ENCODE results near the gene EHBP1L1. TPM values are rescaled to one million over a fixed set of nuclear protein-coding genes. Genes with fewer than 3 reads are reported as not detected.

The EHBP1L1 gene
- total RNA-seq, 1 donor from 2014 or later = 81.3 TPM

DNA sequence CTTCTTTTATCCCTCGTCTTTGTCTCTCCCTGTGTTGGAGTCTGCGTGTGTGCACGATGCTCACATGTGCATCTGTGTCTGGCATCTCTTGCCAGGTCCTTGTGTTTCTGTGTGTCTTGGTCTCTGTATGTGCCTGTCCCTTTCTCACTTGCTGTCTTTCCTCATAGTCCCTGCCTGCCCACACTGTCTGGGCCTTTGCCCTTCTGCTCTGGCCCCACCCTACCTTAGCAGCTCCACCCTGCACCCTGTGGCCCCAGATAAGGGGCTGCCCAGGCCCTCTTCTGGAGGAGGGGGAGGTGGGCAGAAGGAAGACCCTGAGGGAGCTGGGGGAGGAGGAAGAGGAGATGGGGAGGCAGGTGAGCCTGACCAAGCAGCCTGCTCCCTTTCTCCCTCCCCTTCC lies 2.8 kb downstream of the EHBP1L1 start:
- TF ChIP-seq, protein P1, sequence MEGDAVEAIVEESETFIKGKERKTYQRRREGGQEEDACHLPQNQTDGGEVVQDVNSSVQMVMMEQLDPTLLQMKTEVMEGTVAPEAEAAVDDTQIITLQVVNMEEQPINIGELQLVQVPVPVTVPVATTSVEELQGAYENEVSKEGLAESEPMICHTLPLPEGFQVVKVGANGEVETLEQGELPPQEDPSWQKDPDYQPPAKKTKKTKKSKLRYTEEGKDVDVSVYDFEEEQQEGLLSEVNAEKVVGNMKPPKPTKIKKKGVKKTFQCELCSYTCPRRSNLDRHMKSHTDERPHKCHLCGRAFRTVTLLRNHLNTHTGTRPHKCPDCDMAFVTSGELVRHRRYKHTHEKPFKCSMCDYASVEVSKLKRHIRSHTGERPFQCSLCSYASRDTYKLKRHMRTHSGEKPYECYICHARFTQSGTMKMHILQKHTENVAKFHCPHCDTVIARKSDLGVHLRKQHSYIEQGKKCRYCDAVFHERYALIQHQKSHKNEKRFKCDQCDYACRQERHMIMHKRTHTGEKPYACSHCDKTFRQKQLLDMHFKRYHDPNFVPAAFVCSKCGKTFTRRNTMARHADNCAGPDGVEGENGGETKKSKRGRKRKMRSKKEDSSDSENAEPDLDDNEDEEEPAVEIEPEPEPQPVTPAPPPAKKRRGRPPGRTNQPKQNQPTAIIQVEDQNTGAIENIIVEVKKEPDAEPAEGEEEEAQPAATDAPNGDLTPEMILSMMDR (IDR thresholded peaks at IDR 0.05) = no peak
- no peak for DNase-seq (ENCODE audit: low spot score)
- Mint-ChIP-seq H3K27me3 (ENCODE audit: low read depth) (no peaks in the 10 kb centered on the region), H3K4me3 (ENCODE audit: unreplicated experiment) (no peak overlapping the region), H3K9me3 (ENCODE audit: low read depth) (no peaks in the 10 kb centered on the region), H3K4me1 (ENCODE audit: low read depth) (peaks cover 38% of the 10 kb centered on the region), H3K36me3 (ENCODE audit: low read depth) (peaks cover 14% of the 10 kb centered on the region), H3K27ac (ENCODE audit: unreplicated experiment) (peak overlapping the region; percentile 11)

DNA sequence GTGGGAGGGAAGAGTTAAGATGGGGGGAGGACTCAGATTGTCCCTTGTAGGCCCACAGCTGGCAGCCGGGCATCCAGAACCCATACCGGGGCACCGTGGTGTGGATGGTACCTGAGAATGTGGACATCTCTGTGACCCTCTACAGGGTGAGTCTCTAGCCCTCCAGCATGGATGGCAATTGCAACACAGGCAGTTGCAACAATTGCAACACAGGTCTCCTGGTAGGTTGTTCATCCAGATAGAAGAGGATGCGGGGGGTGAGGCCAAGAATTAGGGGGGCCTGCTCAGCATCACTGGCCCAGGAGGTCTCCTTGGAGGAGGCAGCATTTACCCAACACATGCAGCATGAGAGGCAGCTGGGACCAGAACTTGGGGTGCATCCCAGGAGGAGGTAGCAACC lies 3.4 kb downstream of the EHBP1L1 start:
- Mint-ChIP-seq H3K4me3 (ENCODE audit: unreplicated experiment) (no peak overlapping the region), H3K36me3 (ENCODE audit: low read depth) (peaks cover 14% of the 10 kb centered on the region), H3K9me3 (ENCODE audit: low read depth) (no peaks in the 10 kb centered on the region), H3K4me1 (ENCODE audit: low read depth) (peaks cover 35% of the 10 kb centered on the region), H3K27me3 (ENCODE audit: low read depth) (no peaks in the 10 kb centered on the region), H3K27ac (ENCODE audit: unreplicated experiment) (no peak overlapping the region)
- DNase-seq (ENCODE audit: low spot score) = no peak
- TF ChIP-seq, protein P1 (IDR thresholded peaks at IDR 0.05) = no peak

DNA sequence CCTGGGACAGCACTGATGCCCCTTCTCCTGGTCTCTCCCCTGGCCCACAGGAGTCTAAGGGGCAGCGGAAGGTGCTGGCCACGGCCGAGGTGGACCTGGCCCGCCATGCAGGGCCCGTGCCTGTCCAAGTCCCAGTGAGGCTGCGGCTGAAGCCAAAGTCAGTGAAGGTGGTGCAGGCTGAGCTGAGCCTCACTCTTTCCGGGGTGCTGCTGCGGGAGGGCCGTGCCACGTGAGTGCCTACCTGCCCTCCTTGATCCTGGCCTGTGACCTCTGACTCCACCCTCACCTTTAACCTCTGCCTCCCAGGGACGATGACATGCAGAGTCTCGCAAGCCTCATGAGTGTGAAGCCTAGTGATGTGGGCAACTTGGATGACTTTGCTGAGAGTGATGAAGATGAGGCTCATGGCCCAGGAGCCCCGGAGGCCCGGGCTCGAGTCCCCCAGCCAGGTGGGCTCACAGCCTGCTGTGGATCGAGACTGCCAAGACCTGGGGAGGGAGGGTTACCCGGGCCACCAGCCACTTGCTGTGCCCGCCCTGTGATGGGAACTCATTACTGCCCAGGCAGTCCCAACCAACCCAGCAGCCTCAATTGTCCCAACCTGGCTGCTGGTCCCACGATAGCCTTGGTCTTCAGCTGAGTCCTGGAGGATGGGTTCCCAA lies 4.3 kb downstream of the EHBP1L1 start:
- Mint-ChIP-seq H3K36me3 (ENCODE audit: low read depth) (peaks cover 14% of the 10 kb centered on the region), H3K9me3 (ENCODE audit: low read depth) (no peaks in the 10 kb centered on the region), H3K4me3 (ENCODE audit: unreplicated experiment) (no peak overlapping the region), H3K4me1 (ENCODE audit: low read depth) (peaks cover 29% of the 10 kb centered on the region), H3K27me3 (ENCODE audit: low read depth) (no peaks in the 10 kb centered on the region), H3K27ac (ENCODE audit: unreplicated experiment) (no peak overlapping the region)
- TF ChIP-seq, protein P1 (IDR thresholded peaks at IDR 0.05) = no peak
- DNase-seq (ENCODE audit: low spot score) = no peak

GRCh38 chr11:65580756-65581155 lies 4.9 kb downstream of the EHBP1L1 start:
- H3K4me1 Mint-ChIP-seq (ENCODE audit: low read depth) = peaks cover 24% of the 10 kb centered on the region

GRCh38 chr11:65581928-65582327 lies 6.1 kb downstream of the EHBP1L1 start:
- Mint-ChIP-seq H3K36me3 (ENCODE audit: low read depth) (peaks cover 16% of the 10 kb centered on the region), H3K9me3 (ENCODE audit: low read depth) (no peaks in the 10 kb centered on the region), H3K27me3 (ENCODE audit: low read depth) (no peaks in the 10 kb centered on the region), H3K4me3 (ENCODE audit: unreplicated experiment) (no peak overlapping the region), H3K27ac (ENCODE audit: unreplicated experiment) (no peak overlapping the region), H3K4me1 (ENCODE audit: low read depth) (peaks cover 26% of the 10 kb centered on the region)
- TF ChIP-seq, protein P1 (IDR thresholded peaks at IDR 0.05) = no peak
- no peak for DNase-seq (ENCODE audit: low spot score)

More at GRCh38 chr11:65580756-65581155, 4.9 kb downstream of the EHBP1L1 start:
- Mint-ChIP-seq H3K27ac (ENCODE audit: unreplicated experiment) (no peak overlapping the region), H3K4me3 (ENCODE audit: unreplicated experiment) (no peak overlapping the region), H3K9me3 (ENCODE audit: low read depth) (no peaks in the 10 kb centered on the region), H3K36me3 (ENCODE audit: low read depth) (peaks cover 14% of the 10 kb centered on the region), H3K27me3 (ENCODE audit: low read depth) (no peaks in the 10 kb centered on the region)
- DNase-seq (ENCODE audit: low spot score) = no peak
- TF ChIP-seq, protein P1 (IDR thresholded peaks at IDR 0.05) = no peak
